OCI-LY7 (cell line): ENCODE data around the gene TACO1.

Experiments
- EZH2phosphoT487 ChIP-seq: fragments of 200-600 bp; sonication (generic); IDR thresholded peaks from 2 replicates; pipeline ENCODE4 v1.6.1; 2018; ENCODE audit warnings: low read depth, borderline replicate concordance, mild to moderate bottlenecking, mixed run types, antibody characterized with exemption, low read length, moderate library complexity, mixed read lengths
- TF ChIP-seq, protein P1 (sequence below): fragments of 200-600 bp; sonication (generic); conservative IDR thresholded peaks from 2 replicates; pipeline ENCODE4 v1.5.1; 2014; ENCODE audit warnings: mild to moderate bottlenecking, antibody characterized with exemption, low read length, moderate library complexity, mixed read lengths

- TF ChIP-seq, protein P1, sequence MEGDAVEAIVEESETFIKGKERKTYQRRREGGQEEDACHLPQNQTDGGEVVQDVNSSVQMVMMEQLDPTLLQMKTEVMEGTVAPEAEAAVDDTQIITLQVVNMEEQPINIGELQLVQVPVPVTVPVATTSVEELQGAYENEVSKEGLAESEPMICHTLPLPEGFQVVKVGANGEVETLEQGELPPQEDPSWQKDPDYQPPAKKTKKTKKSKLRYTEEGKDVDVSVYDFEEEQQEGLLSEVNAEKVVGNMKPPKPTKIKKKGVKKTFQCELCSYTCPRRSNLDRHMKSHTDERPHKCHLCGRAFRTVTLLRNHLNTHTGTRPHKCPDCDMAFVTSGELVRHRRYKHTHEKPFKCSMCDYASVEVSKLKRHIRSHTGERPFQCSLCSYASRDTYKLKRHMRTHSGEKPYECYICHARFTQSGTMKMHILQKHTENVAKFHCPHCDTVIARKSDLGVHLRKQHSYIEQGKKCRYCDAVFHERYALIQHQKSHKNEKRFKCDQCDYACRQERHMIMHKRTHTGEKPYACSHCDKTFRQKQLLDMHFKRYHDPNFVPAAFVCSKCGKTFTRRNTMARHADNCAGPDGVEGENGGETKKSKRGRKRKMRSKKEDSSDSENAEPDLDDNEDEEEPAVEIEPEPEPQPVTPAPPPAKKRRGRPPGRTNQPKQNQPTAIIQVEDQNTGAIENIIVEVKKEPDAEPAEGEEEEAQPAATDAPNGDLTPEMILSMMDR = peak; percentile 30; the same call in 1 of the 2 replicates
- no peak for TF ChIP-seq EZH2phosphoT487
These were observed 23.3 kb downstream of the TACO1 start for GRCh38 chr17:63623786-63624530.
